22Rv1 (cell line): ENCODE measurements around the gene RNF6.

ENCODE experiments used
- H3K27ac ChIP-seq: fragments of 450-650 bp; 2 replicates; pipeline ENCODE4 v1.5.1; 2017
- CTCF ChIP-seq: fragments of 450-650 bp; IDR thresholded peaks from 2 replicates; pipeline ENCODE4 v1.5.1; 2017; ENCODE audit warnings: mild to moderate bottlenecking
- ZFX ChIP-seq: fragments of 450-650 bp; IDR thresholded peaks from 2 replicates; pipeline ENCODE4 v1.6.1; 2017; ENCODE audit warnings: antibody characterized with exemption, borderline replicate concordance

RNF6 gene

GRCh38 chr13:26163812-26164211, 58.3 kb downstream of the RNF6 start:
- TF ChIP-seq CTCF = no peak
- TF ChIP-seq ZFX = no peak
- H3K27ac ChIP-seq = no peak overlapping the region
